Measurements from ENCODE around the gene BAG3.
"Not testable (repeated sequence)": the region's sequence is repeated elsewhere in the genome, so short reads cannot be mapped to it uniquely, and the experiment has no call there.

Gene BAG3

GRCh38 chr10:119650692-119651513, at the start of gene BAG3:
BAG3 (plus strand) TSS chr10:119651380; CDS start chr10:119651676, 296 bp downstream.
- DNase-seq (ENCODE audit: low read depth, low spot score) = no peak

- no peak for DNase-seq (ENCODE audit: low read depth, low spot score)
These were observed 48.7 kb upstream of the BAG3 start for GRCh38 chr10:119602241-119603095.

GRCh38 chr10:119604468-119604867, 46.7 kb upstream of the BAG3 start:
- DNase-seq (ENCODE audit: low read depth, low spot score) = no peak

GRCh38 chr10:119608316-119609155, 42.6 kb upstream of the BAG3 start:
- no peak for DNase-seq (ENCODE audit: low read depth, low spot score)

- no peak for DNase-seq (ENCODE audit: low read depth, low spot score)
These were observed 41.7 kb upstream of the BAG3 start for GRCh38 chr10:119609516-119609915.

GRCh38 chr10:119611433-119611832, 39.7 kb upstream of the BAG3 start:
- no peak for DNase-seq (ENCODE audit: low read depth, low spot score)

GRCh38 chr10:119613741-119614140, 37.4 kb upstream of the BAG3 start:
- DNase-seq (ENCODE audit: low read depth, low spot score) = no peak

GRCh38 chr10:119614686-119615085, 36.5 kb upstream of the BAG3 start:
- no peak for DNase-seq (ENCODE audit: low read depth, low spot score)

GRCh38 chr10:119616882-119617570, 34.2 kb upstream of the BAG3 start:
- DNase-seq (ENCODE audit: low read depth, low spot score) = no peak

GRCh38 chr10:119619215-119619614, 32.0 kb upstream of the BAG3 start:
- DNase-seq (ENCODE audit: low read depth, low spot score) = no peak

- DNase-seq (ENCODE audit: low read depth, low spot score) = not testable (repeated sequence)
These were observed 31.4 kb upstream of the BAG3 start for GRCh38 chr10:119619811-119620210.

- DNase-seq (ENCODE audit: low read depth, low spot score) = no peak
These were observed 30.7 kb upstream of the BAG3 start for GRCh38 chr10:119620241-119621077.

GRCh38 chr10:119621078-119621384, 30.1 kb upstream of the BAG3 start:
- DNase-seq (ENCODE audit: low read depth, low spot score) = no peak

GRCh38 chr10:119625570-119626280, 25.5 kb upstream of the BAG3 start:
- DNase-seq (ENCODE audit: low read depth, low spot score) = no peak

- DNase-seq (ENCODE audit: low read depth, low spot score) = no peak
These were observed 20.9 kb upstream of the BAG3 start for GRCh38 chr10:119630300-119630699.

GRCh38 chr10:119633538-119634218, 17.5 kb upstream of the BAG3 start:
- no peak for DNase-seq (ENCODE audit: low read depth, low spot score)

- DNase-seq (ENCODE audit: low read depth, low spot score) = no peak
These were observed 17.0 kb upstream of the BAG3 start for GRCh38 chr10:119634219-119634544.

- DNase-seq (ENCODE audit: low read depth, low spot score) = no peak
These were observed 13.5 kb upstream of the BAG3 start for GRCh38 chr10:119637631-119638030.

GRCh38 chr10:119638982-119639381, 12.2 kb upstream of the BAG3 start:
- DNase-seq (ENCODE audit: low read depth, low spot score) = no peak
